22Rv1 (cell line): ENCODE results near the gene RER1.

Experiments
- H3K27ac ChIP-seq: fragments of 450-650 bp; 2 replicates; pipeline ENCODE4 v1.5.1; 2017
- ZFX ChIP-seq: fragments of 450-650 bp; IDR thresholded peaks from 2 replicates; pipeline ENCODE4 v1.6.1; 2017; ENCODE audit warnings: antibody characterized with exemption, borderline replicate concordance
- TF ChIP-seq, protein P1 (sequence below): fragments of 450-650 bp; IDR thresholded peaks from 2 replicates; pipeline ENCODE4 v1.5.1; 2017; ENCODE audit warnings: mild to moderate bottlenecking

The RER1 gene

DNA sequence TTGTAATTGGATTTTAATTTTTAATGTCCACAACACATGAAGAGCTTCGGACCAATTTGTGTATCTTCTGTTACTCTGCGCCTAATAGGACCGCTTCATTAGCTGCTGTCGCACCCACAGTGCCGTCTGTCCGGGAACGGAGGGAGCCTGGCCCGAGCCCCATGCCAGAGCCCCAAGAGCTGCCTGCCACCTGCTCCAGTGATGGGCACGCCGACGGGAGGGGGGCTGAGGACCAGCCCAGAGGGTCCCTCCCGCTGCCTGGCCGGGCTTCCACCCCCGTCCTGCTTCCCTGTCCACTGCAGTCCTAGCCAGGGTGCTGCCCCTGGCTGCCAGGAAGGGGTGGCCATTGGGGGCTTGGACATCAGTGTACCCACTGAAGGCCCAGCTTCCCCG is 54.2 kb downstream of the RER1 start:
- H3K27ac ChIP-seq: no peak overlapping the region
- TF ChIP-seq ZFX: no peak
- TF ChIP-seq, protein P1, sequence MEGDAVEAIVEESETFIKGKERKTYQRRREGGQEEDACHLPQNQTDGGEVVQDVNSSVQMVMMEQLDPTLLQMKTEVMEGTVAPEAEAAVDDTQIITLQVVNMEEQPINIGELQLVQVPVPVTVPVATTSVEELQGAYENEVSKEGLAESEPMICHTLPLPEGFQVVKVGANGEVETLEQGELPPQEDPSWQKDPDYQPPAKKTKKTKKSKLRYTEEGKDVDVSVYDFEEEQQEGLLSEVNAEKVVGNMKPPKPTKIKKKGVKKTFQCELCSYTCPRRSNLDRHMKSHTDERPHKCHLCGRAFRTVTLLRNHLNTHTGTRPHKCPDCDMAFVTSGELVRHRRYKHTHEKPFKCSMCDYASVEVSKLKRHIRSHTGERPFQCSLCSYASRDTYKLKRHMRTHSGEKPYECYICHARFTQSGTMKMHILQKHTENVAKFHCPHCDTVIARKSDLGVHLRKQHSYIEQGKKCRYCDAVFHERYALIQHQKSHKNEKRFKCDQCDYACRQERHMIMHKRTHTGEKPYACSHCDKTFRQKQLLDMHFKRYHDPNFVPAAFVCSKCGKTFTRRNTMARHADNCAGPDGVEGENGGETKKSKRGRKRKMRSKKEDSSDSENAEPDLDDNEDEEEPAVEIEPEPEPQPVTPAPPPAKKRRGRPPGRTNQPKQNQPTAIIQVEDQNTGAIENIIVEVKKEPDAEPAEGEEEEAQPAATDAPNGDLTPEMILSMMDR: no peak

DNA sequence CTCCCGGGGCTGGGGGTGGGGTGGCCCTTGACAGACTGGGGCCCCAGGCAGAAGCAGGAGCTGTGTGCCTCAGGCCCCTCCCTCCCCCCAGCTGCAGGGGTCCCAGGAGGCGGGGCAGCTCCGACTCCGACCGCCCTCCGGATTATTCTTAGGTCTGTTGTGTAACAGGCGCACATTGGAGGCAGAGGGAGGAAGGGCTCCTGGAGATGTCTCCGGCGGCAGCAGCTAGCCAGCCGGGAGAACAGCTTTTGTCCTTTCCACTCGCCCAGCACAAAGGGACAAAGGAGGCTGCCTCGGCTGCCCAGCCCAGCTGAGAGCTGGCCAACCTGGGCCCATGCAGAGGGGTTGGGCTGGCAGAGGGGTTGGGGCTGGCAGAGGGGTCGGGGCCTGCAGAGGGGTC is 54.8 kb downstream of the RER1 start:
- no peak overlapping the region for H3K27ac ChIP-seq
- TF ChIP-seq, protein P1: no peak
- no peak for TF ChIP-seq ZFX

DNA sequence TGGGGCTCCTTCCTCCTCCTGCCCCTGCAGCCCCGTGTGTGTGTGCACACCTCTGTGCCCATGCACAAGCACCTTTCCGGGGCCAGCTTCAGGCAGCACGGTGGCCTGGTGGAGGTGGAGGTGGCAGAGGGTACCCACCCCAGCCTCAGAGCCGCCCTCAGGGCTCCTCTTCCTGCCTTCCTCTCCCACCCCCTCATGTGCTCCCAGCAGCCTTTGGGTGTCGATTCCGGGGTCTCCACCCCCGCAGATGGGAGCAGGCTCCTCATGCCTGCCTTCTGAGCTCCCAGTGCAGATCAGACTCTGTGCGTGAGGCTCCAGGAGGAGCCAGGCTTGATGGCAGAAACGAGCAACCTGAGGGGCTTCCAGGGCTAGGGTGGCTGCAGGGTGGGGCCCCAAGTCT is 55.2 kb downstream of the RER1 start:
- no peak overlapping the region for H3K27ac ChIP-seq
- TF ChIP-seq, protein P1: no peak
- no peak for TF ChIP-seq ZFX

DNA sequence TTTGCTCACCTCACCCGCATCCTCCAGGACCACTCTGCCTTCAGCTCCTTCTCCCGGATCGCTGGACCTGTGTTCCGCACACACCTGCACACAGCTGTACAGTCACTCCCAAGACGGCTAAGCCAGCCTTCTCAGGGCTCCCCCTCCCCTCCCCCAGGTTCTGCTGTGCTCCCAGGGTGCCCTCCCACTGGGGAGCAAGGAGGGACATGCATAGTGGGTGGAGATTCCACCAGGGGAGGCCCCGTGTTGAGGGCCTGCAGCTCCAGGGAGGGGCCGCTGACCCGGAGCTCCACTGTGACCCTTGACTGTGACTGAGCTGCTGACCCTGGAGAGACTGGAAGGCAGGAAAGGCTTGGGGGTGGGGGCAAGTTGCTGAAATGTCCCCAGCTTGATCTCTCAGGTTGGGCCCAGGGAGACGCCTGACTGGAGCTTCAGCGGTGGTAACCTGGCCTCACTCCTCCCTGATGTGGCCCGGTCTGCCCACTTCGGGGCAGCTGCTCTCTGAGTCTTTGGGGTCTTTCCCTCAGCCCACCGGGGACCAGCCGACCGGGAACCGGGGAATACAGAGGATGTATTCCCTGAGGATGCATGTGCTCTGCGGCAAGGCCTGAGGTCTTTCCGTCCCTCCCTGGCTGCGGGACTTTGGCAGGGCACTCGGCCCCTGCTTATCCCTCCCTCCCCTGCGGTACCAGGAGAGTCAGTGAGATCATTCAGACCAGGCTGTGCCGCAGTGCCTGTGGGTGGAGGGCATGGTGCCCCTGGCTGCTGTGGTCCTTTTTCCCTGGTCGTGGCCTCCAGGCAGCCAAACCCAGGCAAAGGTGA is 55.8 kb downstream of the RER1 start:
- TF ChIP-seq, protein P1: no peak
- TF ChIP-seq ZFX: no peak
- no peak overlapping the region for H3K27ac ChIP-seq

DNA sequence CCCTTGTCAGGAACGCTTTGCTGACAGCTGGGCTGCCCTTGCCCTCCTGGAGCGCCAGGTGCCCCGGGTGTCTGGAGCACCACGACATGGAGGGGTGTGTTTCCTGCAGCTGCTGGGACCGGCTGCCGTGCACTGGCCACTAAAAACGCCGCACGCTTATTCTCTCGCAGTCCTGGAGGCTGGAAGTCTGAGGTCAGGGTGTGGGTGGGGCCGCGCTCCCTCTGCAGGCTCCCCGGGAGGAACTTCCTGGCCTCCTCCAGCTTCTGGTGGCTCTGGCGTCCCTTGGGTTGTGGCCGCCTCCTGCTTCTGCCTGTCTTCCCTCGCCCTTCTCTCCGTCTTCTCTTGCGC is 56.4 kb downstream of the RER1 start:
- no peak overlapping the region for H3K27ac ChIP-seq
- TF ChIP-seq, protein P1: no peak
- TF ChIP-seq ZFX: no peak

DNA sequence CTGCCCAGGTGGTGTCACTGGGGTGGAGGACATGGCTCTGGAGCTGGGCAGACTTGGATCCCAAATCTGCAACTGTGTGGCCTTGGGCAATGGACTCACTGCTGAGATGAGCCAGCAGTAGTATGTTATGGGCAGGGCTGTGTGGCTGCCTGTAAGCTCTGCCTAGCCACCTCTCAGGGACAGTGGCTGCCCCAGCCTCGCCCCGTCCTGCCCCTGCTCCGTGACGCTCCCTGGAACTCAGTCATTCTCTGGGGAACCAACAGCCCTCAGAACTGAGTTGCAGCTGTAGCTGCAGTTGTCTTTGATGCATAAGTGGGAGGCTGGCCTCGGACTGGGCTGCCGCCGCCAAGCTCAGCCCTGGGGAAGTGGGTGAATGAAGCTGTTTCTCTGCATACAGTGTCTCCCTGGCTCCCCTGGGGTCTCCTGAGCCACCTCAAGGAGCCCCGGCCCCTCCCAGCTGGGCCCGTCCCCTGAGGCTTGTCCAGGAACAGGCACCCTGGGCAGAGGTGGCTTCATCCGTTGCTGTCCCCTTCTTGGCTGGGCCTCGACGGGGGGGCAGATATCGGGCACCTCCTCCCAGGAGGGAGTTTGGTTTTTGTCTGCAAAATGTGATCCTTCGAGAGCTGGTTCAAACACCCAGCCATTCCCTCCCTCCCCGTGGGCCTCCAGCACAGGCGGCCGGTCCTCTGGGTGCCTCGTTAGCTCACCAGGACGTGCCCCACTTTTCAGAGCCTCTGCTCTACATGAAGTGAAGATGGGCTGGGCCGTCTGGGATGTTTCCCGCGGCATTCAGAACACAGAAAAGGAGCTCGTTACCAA is 58.2 kb downstream of the RER1 start:
- TF ChIP-seq, protein P1: no peak
- no peak for TF ChIP-seq ZFX
- H3K27ac ChIP-seq: no peak overlapping the region

DNA sequence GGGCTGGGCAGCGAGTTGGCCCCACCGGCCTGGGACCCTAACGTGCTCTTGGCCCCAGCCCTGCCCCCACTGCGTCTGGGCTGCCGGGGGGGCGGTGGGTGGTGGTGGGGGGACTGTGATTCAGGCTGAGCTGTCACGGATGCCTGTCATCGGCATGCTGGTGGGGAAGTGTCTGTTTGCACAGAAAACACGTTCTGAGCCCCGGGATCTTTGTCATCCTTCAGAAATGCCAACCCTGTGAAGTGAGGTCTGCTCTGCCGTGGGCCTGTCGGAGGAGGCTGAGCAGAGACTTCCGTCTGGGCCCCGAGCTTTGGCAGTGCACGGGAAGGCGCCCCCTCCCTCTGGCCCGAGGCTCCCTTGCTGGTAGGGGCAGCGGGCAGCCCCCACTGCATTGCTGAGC is 60.1 kb downstream of the RER1 start:
- no peak overlapping the region for H3K27ac ChIP-seq

More for the DNA sequence above, 60.1 kb downstream of the RER1 start:
- no peak for TF ChIP-seq ZFX
- TF ChIP-seq, protein P1: no peak
